Stimulated activated CD8-positive, alpha-beta memory T cell treated with anti-CD3 and anti-CD28 coated beads, Interleukin-4, amount 100 ng/mL, for 4 hours (primary cell): ENCODE data around the gene PATL1.
"Not testable (repeated sequence)": the region's sequence is repeated elsewhere in the genome, so short reads cannot be mapped to it uniquely, and the experiment has no call there.

ENCODE experiments used
- DNase-seq, 2 donors: peaks; one replicate each; pipeline ENCODE4 v3.0.0-alpha.2; 2020; ENCODE audit warnings: low read depth in 2 of 2, low spot score in 1 of 2

Gene PATL1, protein sequence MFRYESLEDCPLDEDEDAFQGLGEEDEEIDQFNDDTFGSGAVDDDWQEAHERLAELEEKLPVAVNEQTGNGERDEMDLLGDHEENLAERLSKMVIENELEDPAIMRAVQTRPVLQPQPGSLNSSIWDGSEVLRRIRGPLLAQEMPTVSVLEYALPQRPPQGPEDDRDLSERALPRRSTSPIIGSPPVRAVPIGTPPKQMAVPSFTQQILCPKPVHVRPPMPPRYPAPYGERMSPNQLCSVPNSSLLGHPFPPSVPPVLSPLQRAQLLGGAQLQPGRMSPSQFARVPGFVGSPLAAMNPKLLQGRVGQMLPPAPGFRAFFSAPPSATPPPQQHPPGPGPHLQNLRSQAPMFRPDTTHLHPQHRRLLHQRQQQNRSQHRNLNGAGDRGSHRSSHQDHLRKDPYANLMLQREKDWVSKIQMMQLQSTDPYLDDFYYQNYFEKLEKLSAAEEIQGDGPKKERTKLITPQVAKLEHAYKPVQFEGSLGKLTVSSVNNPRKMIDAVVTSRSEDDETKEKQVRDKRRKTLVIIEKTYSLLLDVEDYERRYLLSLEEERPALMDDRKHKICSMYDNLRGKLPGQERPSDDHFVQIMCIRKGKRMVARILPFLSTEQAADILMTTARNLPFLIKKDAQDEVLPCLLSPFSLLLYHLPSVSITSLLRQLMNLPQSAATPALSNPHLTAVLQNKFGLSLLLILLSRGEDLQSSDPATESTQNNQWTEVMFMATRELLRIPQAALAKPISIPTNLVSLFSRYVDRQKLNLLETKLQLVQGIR

GRCh38 chr11:59668950-59669610 lies at the start of gene PATL1:
Gene PATL1, minus strand, starts transcription at chr11:59669037. Its CDS starts 142 bp downstream, at chr11:59668895.
- DNase-seq, result peak; percentile 97 to 98

DNA sequence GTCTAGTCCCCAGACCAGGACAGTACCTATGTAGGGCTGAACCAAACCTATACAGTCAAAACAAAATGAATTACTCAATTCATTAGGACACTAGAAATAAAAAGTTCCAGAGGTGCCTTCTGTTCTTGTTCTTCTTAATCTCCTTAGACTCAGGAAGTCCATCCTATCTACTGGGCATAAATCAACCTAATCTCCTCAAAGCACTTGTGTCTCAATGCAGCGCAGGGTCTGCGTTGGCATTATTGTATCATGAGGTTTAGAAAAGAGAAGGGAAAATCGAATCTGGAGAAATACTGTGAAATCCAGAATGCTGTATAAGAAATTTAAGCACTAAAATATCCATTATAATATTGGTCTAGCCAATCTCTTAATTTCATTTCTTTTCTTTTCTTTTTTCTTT lies 47.2 kb upstream of the PATL1 start:
- DNase-seq, result no peak

DNA sequence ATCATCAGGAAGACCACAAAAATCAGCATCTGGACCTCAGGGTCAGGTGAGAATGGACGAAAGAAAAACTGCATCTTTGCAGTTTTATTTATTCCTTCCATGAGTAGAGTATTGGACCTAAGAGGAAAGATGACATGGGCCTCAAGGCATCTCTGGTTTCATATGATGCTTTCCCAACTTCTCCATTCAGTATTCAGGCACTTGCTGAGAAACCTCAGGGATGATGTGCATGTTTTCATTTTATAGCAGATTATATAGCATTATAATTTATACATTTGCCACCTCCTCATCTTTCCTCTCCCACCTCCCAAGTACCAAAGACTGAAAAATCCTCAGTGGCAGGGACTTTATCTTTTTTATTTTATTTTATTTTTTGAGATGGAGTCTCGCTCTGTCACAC lies 44.9 kb upstream of the PATL1 start, which contains the start of gene OR10V1:
Gene OR10V1 (minus strand): TSS at position 101 of the 400 bp plus-strand sequence. CDS start 0 bp downstream, at position 101.
- DNase-seq, result no peak

DNA sequence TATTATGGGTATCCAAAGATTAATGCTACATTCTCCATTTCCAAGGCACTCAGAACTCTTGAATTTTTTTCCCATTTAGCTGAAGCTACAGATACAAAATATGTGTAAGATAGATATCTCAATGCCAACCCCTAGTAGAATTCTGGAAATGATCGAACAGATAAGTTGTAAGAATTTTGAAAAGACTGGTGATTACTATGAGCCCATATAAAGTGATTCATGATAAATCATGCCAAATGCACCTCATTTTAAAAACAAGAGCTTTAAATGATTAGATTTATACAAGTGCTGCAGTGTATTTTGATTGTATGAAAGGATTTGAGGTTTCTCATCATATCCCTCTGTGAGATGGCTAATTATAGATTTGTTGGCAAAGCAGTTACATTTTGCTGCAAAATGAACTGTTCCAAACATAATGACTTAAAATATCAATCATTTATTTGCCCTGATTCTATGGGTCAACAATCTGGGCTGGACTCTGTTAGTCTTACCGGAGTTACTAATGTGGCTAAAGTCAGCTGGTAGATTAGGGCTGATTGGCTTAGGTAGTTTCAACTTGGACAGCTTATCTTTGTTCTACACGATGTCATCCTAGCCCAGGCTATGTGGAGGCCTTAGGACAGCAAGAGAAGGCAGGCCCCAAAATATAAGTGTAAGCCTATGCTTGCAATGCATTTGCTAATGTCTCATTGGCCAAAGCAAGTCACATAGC lies 41.5 kb upstream of the PATL1 start:
- no peak for DNase-seq

GRCh38 chr11:59708537-59708936 lies 39.7 kb upstream of the PATL1 start:
- no peak for DNase-seq

DNA sequence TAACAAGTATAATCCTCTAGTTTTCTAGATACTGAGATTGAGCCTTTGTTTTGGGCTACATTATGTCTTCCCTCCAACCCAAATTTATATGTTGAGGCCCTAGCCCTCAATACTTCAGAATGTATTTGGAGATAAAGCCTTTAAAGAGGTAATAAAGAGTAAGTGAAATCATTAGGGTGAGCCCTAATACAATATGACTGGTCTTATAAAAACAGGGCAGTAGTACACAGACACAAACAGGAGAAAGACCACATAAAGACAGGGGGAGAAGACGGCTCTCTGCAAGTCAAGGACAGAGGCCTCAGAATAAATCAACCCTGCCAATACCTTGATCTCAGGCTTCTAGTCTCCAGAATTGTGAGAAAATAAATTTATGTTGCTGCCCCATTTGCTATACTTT lies 38.5 kb upstream of the PATL1 start:
- DNase-seq, result no peak

DNA sequence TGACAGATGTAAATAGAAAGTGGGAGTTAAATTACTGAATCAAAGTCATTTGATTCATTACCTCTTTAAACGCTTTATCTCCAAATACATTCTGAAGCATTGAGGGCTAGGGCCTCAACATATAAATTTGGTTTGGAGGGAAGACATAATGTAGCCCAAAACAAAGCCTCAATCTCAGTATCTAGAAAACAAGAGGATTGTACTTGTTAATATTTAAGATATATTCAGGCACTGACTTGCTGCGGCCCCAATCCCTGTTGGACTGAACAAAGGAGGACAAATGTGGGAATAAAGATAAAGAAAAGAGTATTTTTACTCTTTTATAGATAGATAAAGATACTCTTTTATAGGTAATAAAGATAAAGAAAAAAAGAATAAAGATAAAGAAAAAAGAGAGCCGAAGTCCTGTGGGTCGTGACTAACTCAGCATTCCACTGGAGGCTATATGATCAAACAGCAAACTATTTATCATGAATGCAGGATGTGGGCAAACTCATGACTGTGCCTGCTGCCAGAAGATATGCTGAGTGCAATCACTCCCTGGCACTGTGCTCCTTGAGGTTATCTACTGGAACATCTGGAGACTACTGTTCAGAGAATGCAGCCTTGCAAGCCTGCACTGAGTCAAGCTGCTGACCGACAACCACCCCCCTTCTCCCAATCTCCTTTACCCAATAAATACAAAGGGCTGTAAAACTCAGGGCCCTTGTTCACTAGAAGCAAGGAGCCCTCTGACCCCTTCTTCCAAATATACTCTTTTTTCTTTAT lies 37.9 kb upstream of the PATL1 start:
- no peak for DNase-seq

GRCh38 chr11:59705294-59705693 lies 36.5 kb upstream of the PATL1 start:
- DNase-seq, result no peak

- not testable (repeated sequence) for DNase-seq
Observed at GRCh38 chr11:59703515-59703914, 34.7 kb upstream of the PATL1 start.

DNA sequence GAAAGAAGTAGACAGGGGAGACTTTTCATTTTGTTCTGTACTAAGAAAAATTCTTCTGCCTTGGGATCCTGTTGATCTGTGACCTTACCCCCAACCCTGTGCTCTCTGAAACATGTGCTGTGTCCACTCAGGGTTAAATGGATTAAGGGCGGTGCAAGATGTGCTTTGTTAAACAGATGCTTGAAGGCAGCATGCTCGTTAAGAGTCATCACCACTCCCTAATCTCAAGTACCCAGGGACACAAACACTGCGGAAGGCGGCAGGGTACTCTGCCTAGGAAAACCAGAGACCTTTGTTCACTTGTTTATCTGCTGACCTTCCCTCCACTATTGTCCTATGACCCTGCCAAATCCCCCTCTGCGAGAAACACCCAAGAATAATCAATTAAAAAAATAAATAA lies 31.3 kb upstream of the PATL1 start:
- not testable (repeated sequence) for DNase-seq

DNA sequence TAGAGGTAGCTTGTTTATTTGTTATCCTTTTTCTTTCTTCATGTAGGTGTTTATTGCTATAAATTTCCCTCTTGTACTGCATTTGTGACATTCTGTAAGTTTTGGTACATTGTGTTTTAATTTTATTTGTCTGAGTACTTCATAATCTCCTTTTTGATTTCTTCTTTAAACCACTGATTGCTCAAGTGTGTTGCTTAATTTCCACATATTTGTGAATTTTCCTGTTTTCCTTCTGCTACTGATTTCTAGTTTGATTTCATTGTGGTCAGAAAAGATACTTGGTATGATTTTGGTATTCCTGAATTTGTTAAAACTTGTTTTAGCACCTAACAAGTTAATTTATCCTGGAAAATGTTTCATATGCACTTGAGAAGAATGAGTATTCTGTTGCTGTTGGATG lies 29.7 kb upstream of the PATL1 start:
- DNase-seq, result no peak

DNA sequence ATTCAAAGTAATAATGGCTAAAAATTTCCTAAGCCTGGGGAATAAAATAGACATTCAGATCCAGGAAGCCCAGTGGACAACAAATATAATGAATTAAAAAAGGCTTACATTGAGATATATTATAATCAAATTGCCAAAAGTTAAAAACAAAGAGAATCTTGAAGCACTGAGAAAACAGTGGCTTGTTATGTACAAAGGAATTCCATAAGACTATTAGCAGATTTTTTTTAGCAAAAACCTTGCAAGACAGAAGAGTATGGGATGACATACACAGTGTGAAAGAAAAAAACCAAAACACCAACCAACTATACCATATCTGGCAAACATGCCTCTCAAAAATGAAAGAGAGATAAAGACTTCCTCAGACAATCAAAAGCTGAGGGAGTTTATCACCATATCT lies 24.1 kb upstream of the PATL1 start:
- DNase-seq, result no peak

- DNase-seq, result no peak
Observed at GRCh38 chr11:59691156-59691555, 22.3 kb upstream of the PATL1 start.

DNA sequence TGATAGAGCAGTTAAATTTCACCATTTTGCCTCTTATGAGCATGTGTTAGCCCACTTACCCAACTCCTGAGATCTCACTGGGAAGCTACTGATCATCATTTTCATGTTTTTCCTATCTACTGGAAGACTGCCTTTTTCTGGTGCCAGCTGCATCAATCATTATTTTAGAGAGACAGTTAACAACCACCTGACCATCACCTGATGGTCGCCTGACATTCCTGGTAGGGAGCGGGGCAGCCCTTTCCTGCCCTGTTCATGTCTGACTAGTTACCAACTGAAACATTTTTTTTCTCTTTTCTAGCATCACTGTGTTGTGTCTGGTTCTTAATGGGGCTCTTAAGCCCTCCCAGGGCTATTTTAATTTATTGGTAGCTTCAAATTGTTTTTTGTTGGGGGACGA lies 20.2 kb upstream of the PATL1 start:
- no peak for DNase-seq

DNA sequence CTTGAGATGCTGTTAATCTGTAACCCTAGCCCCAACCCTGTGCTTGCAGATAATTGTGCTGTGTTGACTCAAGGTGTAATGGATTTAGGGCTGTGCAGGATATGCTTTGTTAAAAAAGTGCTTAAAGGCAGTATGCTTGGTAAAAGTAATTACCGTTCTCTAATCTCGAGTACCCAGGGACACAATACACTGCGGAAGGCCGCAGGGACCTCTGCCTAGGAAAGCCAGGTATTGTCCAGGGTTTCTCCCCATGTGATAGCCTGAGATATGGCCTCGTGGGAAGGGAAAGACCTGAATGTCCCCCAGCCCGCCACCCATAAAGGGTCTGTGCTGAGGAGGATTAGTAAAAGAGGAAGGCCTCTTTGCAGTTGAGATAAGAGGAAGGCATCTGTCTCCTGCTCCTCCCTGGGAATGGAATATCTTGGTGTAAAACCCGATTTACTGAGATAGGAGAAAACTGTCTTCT lies 12.5 kb upstream of the PATL1 start:
- not testable (repeated sequence) for DNase-seq

DNA sequence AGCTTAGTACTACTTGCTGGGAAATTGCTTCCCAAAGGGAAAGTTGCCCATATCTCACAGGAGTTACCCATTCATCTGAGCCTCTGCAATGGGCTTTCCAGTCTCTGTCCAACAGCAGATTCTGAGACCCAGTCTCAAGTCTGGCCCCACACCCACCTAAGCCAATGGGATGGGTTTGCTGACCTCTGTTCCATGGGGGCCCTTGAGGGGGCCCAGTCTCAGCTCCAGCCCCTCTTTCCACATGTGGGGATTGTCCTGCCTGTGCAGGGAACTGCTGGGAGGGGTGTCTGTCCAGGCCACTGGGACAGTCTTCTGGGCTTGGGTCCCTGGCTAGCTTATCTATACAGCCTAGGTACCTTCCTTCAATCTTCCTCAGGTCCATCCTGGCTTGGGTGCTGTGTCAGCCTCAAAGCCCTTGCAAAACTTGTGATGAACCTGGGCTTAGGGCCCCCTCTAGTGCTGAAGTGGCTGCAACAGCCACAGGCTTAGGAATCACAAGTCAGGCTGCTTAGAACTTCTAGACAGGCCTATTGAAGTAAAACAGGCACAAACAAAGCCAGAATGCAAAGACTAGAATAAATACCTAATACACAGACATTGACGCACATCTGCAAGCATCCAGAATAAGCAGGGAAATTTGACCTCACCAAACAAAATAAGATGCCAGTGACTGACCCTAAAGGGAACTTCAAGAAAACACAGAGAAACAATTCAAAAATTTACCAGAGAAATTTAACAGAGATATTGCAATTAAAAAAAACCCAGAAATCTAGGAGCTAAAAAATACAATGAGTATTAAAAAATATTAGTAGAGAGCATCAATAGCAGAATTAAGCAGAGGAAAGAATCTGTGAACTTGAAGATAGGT lies 11.7 kb upstream of the PATL1 start:
- peak; percentile 14 to 28 for DNase-seq

- DNase-seq, result no peak
Observed at GRCh38 chr11:59679347-59679746, 10.5 kb upstream of the PATL1 start.

DNA sequence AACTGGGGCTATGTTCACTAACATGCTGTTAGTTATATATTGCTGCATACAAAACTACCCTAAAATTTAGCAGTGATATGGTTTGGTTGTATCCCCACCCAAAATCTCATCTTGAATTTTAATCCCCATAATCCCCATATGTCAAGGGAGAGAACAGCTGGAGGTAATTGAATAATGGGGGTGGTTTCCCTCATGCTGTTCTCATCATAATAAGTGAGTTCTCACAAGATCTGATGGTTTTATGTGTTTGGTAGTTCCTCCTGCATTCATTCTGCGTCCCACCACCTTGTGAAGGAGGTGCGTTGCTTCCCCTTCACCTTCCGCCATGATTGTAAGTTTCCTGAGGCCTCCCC lies 10.0 kb upstream of the PATL1 start:
- DNase-seq, result no peak

DNA sequence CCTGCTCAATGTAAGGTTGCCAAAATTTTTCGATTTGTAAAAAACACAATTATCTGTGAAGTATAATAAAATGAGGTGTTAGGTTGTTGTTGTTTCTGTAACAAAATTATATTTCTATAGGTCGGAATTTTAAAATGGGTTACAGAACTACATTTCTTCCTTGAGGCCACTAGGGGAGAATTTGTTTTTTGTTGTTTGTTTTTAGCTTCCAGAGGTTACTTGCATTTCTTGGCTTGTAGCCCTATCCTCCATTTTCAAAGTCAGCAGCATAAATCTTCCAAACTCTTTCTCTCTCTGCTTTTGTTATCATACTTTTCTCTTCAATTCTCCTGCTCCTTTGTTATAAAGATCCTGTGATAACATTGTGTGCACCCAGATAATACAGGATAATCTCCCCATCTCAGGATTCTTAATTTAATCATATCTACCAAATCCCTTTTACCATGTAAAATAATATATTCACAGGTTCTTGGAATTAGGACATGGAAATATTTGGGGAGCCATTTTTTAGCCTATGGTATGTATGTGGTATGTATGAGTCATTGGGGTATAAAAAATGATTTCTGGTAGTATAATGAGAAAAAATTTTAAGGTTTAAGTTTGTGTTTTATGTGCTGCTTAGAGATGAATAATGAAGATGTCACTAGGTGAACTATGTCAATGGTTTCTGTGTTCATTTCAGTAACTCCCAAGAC lies 9.4 kb upstream of the PATL1 start:
- DNase-seq, result no peak
